ENCODE results near the gene NACAD.
A peak's percentile ranks its signal among the peaks of the same experiment; 100 is the strongest.

NACAD gene

DNA sequence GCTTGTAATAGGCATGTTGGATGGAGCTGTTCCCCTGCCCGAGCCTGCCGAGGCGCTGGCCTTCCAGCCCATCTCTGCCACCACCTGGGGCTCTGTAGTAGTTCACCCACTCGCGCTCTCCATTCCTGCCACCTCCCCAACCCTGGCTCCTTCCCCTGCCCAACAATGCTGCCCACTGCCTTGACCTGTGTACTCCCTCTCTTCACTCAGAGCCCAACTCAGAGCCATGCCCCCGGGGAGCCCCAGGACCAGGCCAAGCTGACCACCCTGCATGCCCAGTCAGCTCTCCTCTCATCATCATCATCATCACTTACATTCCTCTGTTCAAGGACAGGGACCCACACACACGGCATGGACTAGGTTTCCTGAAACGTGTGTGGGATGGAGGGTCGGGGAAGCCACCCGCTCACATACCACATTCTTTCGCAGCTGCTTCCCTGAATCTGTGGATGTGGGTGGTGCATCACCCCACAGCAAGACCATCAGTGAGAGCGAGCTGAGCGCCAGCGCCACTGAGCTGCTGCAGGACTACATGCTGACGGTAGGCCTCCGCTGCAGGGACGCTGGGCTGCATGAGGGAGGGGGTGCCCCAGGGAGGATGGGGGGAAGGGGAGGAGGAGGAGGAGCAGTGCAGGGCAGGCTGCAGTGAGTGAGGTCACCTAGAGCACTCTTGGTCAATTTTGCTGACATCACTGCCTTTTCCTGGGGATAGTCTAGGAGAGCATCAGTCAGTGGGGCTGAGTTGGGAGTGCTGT lies 15.6 kb downstream of the NACAD start:
- no peak for DNase-seq

DNA sequence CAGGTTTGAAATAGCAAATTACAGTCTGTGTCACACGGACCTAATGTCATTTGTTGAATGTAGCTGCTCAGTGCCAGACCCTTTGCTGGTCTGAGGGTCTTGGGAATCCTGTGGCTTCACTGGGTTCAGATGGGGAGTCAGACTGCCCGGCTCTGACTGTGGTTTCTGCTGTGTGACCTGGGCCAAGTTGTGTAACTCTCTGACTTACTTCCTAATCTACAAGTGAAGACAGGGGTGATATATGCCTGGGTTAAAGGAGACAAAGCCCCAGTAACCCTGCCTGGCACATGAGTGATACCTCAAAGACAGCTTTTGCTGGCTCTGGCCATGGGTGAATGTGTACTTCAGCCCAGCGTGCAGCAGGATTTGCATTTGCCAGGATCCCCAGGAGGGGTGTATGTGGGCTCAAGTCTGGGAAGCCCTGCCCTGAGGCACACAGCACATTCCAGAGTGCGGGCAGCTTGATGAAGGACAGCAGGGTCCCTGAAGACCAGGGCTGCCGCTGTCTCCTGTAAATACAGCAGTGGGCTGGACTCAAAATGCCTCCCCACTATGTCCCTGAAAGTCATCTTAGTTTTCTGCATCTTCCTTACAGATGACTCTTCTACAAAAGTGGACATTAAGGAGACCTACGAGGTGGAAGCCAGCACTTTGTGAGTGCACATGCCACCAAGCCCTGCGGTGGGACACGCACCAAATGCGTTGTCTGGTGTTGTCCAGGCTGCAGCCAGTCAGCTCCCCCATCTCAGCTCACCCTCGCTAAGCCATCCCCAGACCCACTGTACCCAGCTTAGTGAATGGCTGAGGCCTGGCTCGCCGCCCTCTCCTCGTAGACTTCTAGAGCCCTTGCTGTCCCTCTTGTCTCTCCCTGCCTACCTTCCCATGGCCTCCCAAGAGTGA lies 16.4 kb downstream of the NACAD start:
- DNase-seq, result peak; percentile 59

DNA sequence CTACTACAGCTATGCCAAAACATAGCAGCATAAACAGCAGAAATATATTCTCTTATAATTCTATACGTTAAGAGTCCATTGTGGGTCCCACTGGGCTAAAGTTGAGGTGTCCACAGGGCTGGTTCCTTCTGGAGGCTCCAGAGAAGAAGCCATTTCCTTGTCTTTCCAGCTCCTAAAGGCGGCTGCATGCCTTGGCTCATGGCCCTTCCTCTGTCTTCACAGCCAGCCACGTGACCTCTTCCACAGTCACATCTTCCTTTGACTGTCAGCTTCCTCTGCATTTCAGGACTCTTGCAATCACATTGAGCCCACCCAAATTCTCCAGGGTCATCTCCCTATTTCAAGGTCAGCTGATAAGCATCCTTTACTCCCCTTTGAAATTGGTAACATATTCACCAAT lies 17.2 kb downstream of the NACAD start:
- DNase-seq, result peak; percentile 24

DNA sequence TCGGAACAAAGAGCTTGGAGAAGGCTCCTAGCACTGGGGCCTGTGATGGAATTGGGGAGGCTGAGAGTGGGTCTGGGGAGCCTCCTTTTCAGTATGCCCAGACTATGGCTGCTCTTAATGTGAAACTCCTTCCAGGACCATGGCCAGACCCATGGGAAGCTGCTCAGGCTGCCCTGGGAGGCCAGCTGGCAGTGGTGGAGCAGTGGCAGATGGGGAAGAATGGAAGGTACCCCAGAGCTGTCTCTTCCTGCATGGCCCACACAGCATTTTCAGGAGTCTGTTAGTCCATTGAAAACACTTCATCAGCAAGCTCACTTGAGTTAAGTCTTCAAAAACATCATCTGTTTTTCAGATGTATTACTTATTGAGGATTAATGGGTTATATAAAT lies 18.5 kb downstream of the NACAD start:
- no peak for DNase-seq

DNA sequence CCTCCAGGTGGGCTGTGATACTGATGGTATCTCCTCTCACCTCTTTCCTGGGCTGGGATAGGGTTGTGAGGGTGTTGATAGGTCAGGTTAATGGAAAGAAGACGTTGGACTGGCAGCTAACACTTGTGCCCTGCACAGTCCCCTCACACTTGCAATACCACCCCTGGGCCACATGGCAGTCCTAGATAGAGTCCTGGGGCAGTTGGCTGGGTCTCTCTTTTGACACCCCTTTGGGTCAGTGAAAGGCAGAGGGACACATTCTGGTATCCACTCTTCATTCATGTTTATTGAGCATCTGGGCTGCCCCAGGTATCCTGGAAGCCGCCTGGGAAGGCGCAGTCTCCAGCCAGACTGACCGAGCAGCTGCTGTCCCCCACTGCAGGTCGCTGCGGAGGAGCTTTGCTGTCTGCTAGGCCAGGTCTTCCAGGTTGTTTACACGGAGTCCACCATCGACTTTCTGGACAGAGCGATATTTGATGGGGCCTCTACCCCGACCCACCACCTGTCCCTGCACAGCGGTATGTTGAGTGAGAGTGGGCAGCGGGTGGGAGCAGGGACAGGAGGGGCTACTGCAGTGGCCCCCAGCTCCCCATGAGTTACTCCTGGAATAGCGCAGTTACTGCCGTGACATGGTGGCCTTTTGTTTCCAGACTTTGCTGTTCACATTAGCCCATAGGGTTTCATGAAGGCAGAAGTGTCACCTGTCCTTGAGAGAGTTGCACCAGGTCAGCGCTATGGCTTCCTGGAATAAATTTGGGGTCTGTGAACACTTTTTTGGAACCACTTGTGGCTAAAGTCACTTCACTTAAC lies 19.1 kb downstream of the NACAD start:
- DNase-seq, result no peak

DNA sequence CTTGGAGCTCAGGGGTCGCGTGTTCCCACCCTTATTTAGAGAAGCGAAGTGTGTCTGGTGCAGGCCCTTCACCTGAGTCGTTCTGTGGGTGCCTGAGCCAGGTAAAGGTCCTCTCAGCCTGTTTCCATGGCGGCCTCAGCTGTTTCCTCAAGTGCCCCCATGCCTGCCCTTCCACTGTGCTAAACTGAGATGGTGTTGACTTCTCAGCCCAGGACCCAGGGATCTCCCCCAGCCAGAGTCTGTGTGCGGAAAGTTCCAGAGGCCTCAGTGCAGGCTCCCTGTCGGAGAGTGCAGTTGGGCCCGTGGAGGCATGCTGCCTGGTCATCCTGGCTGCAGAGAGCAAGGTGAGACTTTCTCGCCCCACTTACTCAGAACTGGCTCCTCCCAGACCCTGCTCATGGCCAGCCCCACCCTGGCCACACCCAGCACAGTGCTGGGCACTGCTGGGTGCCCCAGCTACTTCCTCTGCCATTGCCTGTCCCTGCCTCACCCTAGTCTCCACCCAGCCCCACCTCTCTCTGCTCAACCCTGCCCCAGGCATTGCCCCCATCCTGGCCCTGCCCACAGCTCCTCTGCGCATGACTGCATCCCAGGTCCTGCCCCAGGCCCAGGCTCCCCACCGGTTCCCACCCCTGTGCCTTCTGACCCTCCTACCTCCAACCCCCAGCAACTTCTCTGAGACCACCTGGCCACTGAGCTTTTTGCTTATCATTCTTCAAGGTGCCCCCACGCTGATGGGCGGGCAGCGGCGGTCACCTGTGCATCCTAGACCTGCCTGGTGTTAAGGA lies 20.3 kb downstream of the NACAD start:
- DNase-seq, result no peak

DNA sequence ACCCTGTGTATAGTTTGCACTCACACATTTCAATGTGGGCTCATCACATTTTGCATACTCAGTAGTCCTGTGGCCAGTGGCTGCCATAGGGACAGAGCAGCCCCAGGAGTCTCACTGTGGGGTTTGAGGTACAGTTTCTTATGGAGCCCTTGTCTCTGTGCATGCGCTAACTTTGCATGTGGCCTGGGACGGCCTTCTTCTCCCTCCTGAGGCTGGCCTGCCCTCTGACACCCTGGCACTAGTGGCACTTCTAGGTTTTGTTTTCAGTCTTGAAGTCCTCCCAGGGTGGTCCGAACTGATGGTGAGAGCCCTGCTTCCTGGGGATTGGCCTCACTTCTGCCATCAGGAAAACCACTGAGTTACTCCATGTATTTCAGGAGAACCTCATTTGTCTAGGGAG lies 21.2 kb downstream of the NACAD start:
- no peak for DNase-seq

DNA sequence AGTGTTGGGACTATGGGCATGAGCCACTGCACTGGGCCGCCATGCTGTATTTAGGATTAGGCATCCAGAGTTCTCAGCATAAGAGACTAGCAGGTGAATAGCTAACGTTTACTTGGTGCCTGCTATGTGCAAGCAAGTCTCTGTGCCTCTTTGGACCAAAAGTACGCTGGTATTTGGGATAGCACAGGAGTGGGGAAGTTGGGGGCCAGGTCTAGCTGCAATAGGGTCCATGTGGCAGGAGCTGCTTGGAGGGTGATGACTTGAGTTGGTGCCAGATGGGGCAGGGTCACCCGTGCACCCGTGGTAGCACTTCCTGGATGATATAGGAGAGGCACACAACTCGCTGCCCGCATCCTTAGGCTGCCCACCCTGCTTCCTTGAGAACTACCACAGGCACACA lies 22.4 kb downstream of the NACAD start:
- no peak for DNase-seq

DNA sequence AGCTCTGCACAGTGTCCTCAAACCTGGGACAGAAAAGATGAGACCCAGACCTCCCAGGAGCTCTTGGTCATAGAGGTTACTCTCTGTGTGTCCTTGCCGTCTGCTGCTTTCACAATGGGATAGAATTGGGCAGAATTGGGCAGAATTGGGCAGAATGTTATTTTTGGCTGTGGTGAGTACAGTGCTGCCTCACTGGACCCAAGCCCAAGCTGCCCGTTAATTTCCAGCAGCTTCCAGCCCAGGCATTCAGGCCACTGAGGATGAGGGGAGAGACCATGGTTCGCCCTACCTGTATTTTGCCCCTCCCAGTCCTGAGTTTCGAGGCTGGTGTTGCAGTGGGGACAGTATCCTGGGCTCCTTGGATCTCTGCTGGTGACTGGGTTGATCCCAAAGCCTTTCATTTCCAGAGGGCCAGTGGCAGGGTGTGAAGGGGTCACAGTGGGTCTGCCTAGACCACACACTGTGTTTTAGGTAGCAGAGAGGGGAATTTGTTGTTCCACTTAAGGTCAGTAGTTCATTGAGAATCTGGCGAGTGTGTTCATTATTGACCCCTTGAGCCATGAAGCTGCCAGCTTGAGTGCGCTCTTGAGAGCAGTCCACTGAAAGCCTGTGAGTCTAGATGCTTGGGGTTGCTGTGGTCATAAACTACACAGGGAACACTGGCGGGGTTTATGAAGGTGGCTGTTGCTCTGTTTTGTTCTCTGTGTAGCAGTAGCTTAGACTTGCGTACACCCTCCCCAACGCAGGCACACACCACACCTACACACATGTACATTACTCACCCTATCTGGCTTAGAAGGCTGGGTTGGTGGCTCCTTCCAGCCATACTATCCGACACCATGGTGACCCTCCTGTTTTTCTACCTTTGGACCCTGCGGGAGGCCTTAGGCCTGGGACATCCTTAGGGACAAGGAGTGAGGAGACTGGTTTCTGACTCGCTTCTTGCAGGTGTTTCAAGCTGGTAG lies 23.5 kb downstream of the NACAD start:
- DNase-seq, result no peak

DNA sequence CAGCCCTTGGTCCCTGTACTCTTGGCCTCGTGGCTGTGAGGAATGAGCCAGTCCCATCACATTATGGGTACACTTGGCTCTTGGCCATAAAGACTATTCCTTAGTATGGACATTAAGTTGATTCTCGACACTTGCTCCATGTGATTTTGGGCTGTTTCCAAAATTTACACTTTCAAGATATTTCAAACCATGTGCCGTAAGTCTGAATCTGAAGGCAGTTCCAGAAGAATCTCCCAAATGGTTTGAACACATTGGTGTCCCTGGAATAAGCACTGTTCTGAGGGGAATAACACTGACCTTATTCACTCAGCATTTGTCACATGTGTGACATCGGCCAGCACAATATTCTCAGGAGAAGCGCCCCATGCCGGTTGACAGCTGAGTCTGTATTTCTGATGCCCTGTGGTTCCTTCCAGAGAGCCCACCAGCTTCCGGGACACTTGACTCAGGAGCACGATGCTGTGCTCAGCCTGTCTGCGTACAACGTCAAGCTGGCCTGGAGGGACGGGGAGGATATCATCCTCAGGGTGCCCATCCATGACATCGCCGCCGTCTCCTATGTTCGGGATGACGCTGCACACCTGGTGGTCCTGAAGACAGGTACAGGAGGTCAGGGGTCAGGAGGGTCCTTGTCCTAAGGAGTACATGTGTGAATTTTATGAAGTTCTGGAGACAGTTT lies 24.6 kb downstream of the NACAD start:
- no peak for DNase-seq

DNA sequence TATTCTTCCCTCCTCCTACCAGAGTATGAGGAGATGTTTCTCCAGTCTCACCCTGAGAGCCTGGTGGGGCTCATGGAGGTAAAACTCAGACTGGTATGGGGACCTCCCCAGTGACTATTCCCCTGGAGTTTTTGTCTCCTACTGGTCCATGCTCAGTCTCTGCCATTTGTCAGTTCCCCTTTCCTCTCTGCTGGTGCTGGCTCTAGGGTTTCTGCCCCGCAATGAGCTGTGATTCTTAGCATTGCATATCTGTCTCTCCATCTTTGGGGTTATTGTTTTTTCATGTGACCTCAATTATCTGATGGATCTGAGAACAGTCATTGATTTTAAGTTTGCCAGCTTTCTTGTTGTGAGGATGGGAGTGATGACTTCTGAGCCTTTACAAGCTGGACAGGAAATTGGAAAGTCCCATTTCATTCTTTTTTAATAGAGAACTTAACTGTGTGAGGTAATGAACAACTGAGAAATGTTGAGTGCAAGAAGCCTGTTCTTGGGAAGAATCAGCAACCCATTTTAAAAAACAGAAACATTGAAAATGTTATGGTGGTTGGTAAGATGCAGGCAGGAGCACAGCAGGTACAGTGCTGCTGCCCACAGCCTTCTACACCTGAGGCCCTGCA lies 26.9 kb downstream of the NACAD start:
- peak; percentile 52 for DNase-seq

DNA sequence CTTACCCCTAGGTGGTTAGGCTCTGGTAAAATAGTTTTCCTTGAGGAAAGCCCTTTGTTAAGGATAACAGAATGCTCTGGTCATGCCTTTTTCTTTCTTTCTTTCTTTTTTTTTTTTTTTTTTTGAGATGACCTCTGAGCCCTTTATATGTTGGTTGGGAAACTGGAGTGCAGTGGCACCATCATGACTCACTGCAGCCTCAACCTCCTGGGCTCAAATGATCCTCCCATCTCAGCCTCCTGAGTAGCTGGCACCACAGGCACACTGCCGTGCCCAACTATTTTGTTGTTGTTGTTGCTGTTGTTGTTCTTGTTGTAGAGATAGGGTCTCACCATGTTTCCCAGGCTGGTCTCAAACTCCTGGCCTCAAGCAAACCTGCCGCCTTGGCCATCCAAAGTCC lies 27.4 kb downstream of the NACAD start:
- DNase-seq, result peak; percentile 13

DNA sequence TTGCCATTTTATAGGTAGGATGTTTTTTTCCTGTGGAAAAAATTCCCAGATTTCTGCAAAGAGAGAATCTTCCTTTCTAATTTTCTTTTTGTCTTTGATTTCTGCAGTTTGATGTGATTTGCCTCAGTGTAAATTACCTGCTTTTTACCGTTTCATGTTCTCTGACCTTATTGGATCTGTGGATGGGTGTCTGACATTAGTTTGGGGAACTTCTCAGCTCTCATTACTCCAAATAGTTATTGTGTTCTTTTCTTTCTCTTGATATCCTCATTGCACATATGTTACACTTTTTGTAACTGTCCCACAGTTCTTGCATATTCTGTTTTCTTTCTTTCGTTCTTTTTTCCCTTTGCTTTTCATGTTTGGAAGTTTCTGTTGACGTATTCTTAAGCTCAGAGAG lies 28.5 kb downstream of the NACAD start:
- DNase-seq, result no peak

DNA sequence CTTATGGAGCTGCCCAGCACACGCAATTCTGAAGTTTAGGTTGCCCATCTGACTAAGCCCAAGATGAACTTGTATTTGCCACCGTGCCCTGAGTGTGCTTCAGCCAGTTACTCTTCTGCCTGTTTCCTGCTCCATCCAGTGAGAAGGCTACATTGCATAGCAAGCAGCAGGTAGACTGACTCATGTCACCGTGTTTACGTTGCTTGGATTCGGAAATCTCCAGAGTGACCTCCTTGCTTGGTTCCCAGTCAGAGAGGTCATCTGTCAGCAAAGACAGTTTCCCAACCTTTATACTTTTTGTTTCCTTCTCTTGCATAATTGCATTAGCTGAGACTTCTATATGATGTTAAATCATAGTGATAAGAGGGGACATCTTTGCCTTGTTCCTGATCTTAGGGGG lies 30.9 kb downstream of the NACAD start:
- DNase-seq, result peak; percentile 34

DNA sequence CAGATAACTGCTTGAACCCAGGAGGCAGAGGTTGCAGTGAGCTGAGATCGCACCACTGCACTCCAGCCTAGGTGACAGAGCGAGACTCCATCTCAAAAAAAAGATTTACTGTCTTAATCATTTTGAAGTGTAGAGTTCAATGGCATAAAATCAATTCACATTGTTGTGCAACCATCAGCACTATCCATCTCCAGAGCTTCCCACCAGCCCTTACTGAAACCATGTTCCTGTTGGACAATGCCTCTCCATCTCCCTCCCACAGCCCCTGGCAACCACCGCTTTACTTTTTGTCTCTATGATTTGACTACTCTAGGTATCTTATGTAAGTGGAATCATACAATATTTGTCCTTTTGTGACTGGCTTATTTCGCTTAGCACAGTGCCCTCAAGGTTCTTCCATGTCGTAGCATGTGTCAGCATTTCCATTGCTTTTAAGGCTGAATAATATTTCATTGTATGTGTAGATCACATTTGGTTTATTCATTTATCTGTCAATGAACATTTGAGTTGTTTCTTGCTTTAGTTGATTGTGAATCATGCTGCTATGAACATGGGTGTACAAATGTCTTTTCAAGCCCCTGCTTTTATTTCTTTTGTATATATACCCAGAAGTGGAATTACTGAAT lies 33.1 kb downstream of the NACAD start:
- DNase-seq, result no peak

DNA sequence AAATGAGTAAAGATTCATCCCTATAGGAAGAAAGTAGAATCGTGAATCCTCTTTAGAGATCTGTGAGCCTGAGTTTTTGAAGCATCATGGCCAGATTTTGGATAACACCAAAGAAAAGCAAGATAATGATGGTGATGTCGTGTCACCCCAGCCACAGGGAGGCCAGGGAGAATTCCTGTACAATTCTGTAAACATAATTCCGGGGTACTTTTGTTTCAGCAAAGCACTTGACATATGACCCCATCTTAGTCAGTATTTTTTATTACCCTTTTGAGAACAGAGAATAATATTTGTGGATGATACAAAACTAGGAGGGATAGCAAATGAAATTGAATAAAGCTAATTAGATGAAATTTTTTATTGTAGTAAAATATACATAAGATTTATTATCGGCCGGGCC lies 33.8 kb downstream of the NACAD start:
- DNase-seq, result no peak

DNA sequence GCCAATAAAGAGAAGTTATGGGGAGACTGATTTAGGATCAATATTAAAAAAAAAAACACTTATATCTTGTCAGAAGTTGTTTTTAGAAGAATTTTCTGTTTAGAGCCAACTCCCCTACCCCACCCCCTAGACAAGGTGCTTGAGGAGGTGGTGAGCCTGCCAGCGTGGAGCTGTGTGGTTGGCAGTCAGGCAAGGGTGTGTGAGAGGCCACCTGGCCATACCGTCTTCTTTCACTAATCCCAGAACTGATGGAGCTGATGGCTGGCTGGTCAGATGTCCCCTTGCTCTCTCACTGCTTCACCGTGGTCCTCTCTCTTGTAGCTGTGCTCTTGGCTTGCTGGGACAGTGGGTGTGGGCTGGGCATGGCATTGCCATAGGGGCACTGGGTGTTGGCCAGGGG lies 34.3 kb downstream of the NACAD start:
- no peak for DNase-seq

DNA sequence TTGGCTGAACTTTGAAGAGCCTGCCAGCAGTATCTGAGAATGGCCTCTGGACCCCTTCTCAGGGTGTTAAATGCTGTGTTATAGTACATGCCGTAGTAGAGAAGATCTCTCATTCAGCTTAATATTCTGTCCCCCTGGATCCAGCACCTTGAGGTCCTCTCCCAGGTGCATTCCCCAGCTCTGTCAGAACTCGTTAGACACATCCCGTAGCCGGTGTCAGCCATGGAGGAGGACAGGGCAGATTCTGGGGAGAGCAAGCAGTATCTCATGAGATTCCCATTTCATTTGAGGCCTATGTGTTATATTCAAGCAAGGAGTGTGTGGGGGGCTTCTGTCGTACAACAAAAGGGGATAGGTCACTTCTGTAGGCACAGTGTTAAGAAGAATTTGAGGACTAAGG lies 34.8 kb downstream of the NACAD start:
- DNase-seq, result no peak

DNA sequence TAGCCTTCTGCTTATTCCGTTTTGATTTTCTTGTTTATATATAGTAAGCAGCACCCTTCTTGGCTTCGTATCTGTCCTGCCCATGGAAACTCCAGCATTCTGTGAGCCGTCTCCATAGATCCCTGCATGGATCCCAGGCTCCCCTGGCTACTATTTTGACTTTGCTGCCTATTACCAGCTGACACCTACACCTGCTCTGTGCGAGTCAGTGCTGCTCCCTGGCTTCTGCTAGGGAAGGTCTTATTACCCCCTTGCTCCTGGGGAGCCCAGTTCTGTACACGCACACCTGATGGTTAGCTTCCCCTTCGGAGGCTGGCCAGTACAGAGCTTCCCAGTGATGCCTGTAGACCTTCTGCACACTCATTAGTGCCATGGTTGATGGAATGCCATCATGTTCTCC lies 35.4 kb downstream of the NACAD start:
- no peak for DNase-seq

DNA sequence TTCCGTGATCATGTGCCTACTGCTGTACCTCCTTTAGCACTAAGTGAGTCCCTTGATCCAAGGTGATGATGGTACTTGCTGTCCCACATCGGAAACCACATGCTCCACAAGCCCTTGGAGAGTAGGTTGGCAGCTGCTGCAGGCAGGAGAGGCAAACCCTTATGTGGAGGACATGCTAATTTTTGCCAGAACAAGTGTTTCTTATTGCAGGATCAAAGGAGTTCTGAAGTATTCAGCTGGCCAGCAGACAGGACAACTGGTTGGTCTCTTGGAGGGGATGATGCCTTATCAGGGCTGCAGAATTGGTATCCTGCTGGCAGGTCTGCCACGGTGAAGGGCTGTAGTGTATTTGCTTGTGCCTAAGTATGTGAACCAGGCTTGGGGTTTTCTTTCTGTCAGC lies 36.8 kb downstream of the NACAD start:
- DNase-seq, result no peak

All from suppressor macrophage treated with lipopolysaccharide for 4 hours (primary cell).